Central memory CD4-positive, alpha-beta T cell (primary cell): ENCODE data around the gene NXPH3.
A peak's percentile ranks its signal among the peaks of the same experiment; 100 is the strongest.
"Not testable (repeated sequence)": the region's sequence is repeated elsewhere in the genome, so short reads cannot be mapped to it uniquely, and the experiment has no call there.

Experiments used
- DNase-seq: peaks from one replicate; pipeline ENCODE4 v3.0.0; 2022
- total RNA-seq, 3 experiments: gene quantifications; one replicate each; lab custom pipeline; 2026; lab: John Stamatoyannopoulos, UW

NXPH3 gene
- 0 to 0.04 (median 0) reads per million in 3 experiments for total RNA-seq

GRCh38 chr17:49575679-49576087 is at the start of gene NXPH3:
Gene NXPH3 (plus strand): TSS chr17:49575871. CDS start chr17:49576220, 349 bp downstream.
- DNase-seq: peak; percentile 49

- no peak for DNase-seq
Observed at GRCh38 chr17:49527927-49528651, 47.6 kb upstream of the NXPH3 start.

GRCh38 chr17:49528966-49529365 is 46.7 kb upstream of the NXPH3 start:
- no peak for DNase-seq

- no peak for DNase-seq
Observed at GRCh38 chr17:49530118-49530517, 45.6 kb upstream of the NXPH3 start.

- no peak for DNase-seq
Observed at GRCh38 chr17:49543860-49544259, 31.8 kb upstream of the NXPH3 start.

GRCh38 chr17:49545007-49545660 is 30.5 kb upstream of the NXPH3 start:
- DNase-seq: no peak

GRCh38 chr17:49545806-49546545 is 29.7 kb upstream of the NXPH3 start:
- DNase-seq: no peak

GRCh38 chr17:49546546-49547535 is 28.8 kb upstream of the NXPH3 start:
- no peak for DNase-seq

- DNase-seq: no peak
Observed at GRCh38 chr17:49547566-49547965, 28.1 kb upstream of the NXPH3 start.

GRCh38 chr17:49548051-49548505 is 27.6 kb upstream of the NXPH3 start:
- DNase-seq: no peak

GRCh38 chr17:49548506-49549310 is 27.0 kb upstream of the NXPH3 start:
- DNase-seq: no peak

GRCh38 chr17:49549311-49549605 is 26.4 kb upstream of the NXPH3 start:
- DNase-seq: no peak

- DNase-seq: no peak
Observed at GRCh38 chr17:49549691-49550678, 25.7 kb upstream of the NXPH3 start.

GRCh38 chr17:49550764-49551163 is 24.9 kb upstream of the NXPH3 start:
- DNase-seq: not testable (repeated sequence)

- DNase-seq: no peak
Observed at GRCh38 chr17:49551221-49552069, 24.2 kb upstream of the NXPH3 start.

GRCh38 chr17:49552070-49552751 is 23.5 kb upstream of the NXPH3 start:
- DNase-seq: no peak

- no peak for DNase-seq
Observed at GRCh38 chr17:49553676-49554335, 21.9 kb upstream of the NXPH3 start.
